SK-N-SH (cell line): ENCODE data around the gene ZNF444. TPM values are rescaled to one million over a fixed set of nuclear protein-coding genes. Genes with fewer than 3 reads are reported as not detected.

ENCODE experiments used
- CTCF ChIA-PET: fragments of 300-600, 350-600 bp; formaldehyde crosslinking; extraction: SDS; loops from one replicate; lab custom pipeline; 2021; lab: Yijun Ruan, JAX
- POLR2A ChIA-PET: fragments of 350-600 bp; sonication (Branson Sonifier 250); formaldehyde crosslinking; extraction: SDS; loops from one replicate; lab custom pipeline; 2020; ENCODE audit warnings: antibody characterized with exemption, inconsistent platforms; lab: Yijun Ruan, JAX
- DNase-seq: peaks from one replicate; pipeline ENCODE4 v3.0.0; 2012
- H2AFZ ChIP-seq: fragments of 200-600 bp; sonication (generic); 2 replicates; pipeline ENCODE4 v1.8.1; 2016; ENCODE audit warnings: antibody characterized with exemption, mild to moderate bottlenecking, low read depth
- H3F3A ChIP-seq: fragments of 200-600 bp; sonication (generic); replicated peaks from 2 replicates; pipeline ENCODE3; 2016; ENCODE audit warnings: antibody characterized with exemption, mild to moderate bottlenecking; ENCODE audit not compliant: insufficient read depth
- H3K27ac ChIP-seq, 2 experiments: fragments of 200-500 bp in 1 of 2; fragments of 200-600 bp in 1 of 2; sonication (Bioruptor generic) in 1 of 2; sonication (generic), shearing (Covaris generic) in 1 of 2; 2 replicates each; pipeline versions ENCODE4 v1.5.1 to v1.6.1; 2014 to 2016; ENCODE audit warnings: low read depth in 2 of 2, inconsistent platforms in 1 of 2, low read length in 1 of 2, mild to moderate bottlenecking in 1 of 2, mixed read lengths in 1 of 2
- H3K27me3 ChIP-seq: fragments of 200-600 bp; sonication (generic), shearing (Covaris generic); 2 replicates; pipeline ENCODE4 v1.6.1; 2016; ENCODE audit warnings: mixed run types; ENCODE audit not compliant: insufficient read depth
- H3K36me3 ChIP-seq, 2 experiments: fragments of 200-500 bp in 1 of 2; fragments of 200-600 bp in 1 of 2; sonication (Bioruptor generic) in 1 of 2; sonication (generic) in 1 of 2; replicated peaks in 1 of 2; 2 replicates each; pipeline versions ENCODE3 to v1.5.1; 2014 to 2016; ENCODE audit warnings: low read length in 1 of 2, mild to moderate bottlenecking in 1 of 2; ENCODE audit not compliant: insufficient read depth in 2 of 2, control insufficient read depth in 1 of 2
- H3K4me1 ChIP-seq, 2 experiments: fragments of 200-500 bp in 1 of 2; fragments of 200-600 bp in 1 of 2; sonication (Bioruptor generic) in 1 of 2; sonication (generic), shearing (Covaris generic) in 1 of 2; 2 replicates each; pipeline versions ENCODE4 v1.5.1 to v1.6.1; 2014 to 2016; ENCODE audit warnings: low read depth in 1 of 2, low read length in 1 of 2, mixed run types in 1 of 2; ENCODE audit not compliant: insufficient read depth in 2 of 2, control insufficient read depth in 1 of 2
- H3K4me2 ChIP-seq: fragments of 200-600 bp; sonication (generic), shearing (Covaris generic); 2 replicates; pipeline ENCODE4 v1.6.1; 2017; ENCODE audit warnings: mixed run types
- H3K4me3 ChIP-seq, 2 experiments: fragments of 200-500 bp in 1 of 2; fragments of 200-600 bp in 1 of 2; sonication (Bioruptor generic) in 1 of 2; sonication (generic), shearing (Covaris generic) in 1 of 2; 2 replicates each; pipeline versions ENCODE4 v1.5.1 to v1.8.1; 2014 to 2016; ENCODE audit warnings: low read depth in 2 of 2, inconsistent platforms in 1 of 2, low read length in 1 of 2, mild to moderate bottlenecking in 1 of 2, mixed read lengths in 1 of 2, moderate library complexity in 1 of 2
- H3K79me2 ChIP-seq: fragments of 200-600 bp; sonication (generic); 2 replicates; pipeline ENCODE4 v1.8.1; 2017; ENCODE audit warnings: mild to moderate bottlenecking; ENCODE audit not compliant: insufficient read depth
- H3K9ac ChIP-seq: fragments of 200-600 bp; sonication (generic); 2 replicates; pipeline ENCODE4 v1.6.1; 2017; ENCODE audit warnings: mixed run types
- H3K9me2 ChIP-seq: fragments of 200-600 bp; sonication (generic); 2 replicates; pipeline ENCODE4 v1.6.1; 2017; ENCODE audit warnings: mixed run types
- H3K9me3 ChIP-seq: fragments of 200-600 bp; sonication (generic); 2 replicates; pipeline ENCODE4 v1.6.1; 2017; ENCODE audit warnings: mixed run types, mild to moderate bottlenecking, moderate library complexity
- H4K20me1 ChIP-seq: fragments of 200-600 bp; sonication (generic); 2 replicates; pipeline ENCODE4 v1.6.1; 2017; ENCODE audit warnings: mild to moderate bottlenecking, mixed run types; ENCODE audit not compliant: insufficient read depth
- CHD2 ChIP-seq: fragments of 150-350 bp; IDR thresholded peaks from 2 replicates; pipeline ENCODE4 v1.6.1; 2018; ENCODE audit warnings: low read length; ENCODE audit not compliant: partially characterized antibody
- CTCF ChIP-seq: fragments of 200-600 bp; sonication (generic); IDR thresholded peaks from 2 replicates; pipeline ENCODE4 v1.6.1; 2017; ENCODE audit warnings: antibody characterized with exemption, mild to moderate bottlenecking, moderate library complexity
- ELF1 ChIP-seq: IDR thresholded peaks from 2 replicates; pipeline ENCODE4 v1.4.0; 2012
- EZH2phosphoT487 ChIP-seq: fragments of 200-600 bp; sonication (generic); IDR thresholded peaks from 2 replicates; pipeline ENCODE4 v1.6.1; 2017; ENCODE audit warnings: low read depth, mixed run types, mild to moderate bottlenecking, antibody characterized with exemption, moderate library complexity, borderline replicate concordance
- FOSL2 ChIP-seq: IDR thresholded peaks from 2 replicates; pipeline ENCODE4 v1.4.0; 2012; ENCODE audit warnings: low read depth, mild to moderate bottlenecking, moderate library complexity, borderline replicate concordance
- FOXJ3 ChIP-seq: sonication (generic); formaldehyde crosslinking; IDR thresholded peaks from 2 replicates; pipeline ENCODE4 v1.5.1; 2020; ENCODE audit warnings: mild to moderate bottlenecking, missing genetic modification reagents
- GATA2 ChIP-seq: sonication (generic); formaldehyde crosslinking; IDR thresholded peaks from 2 replicates; pipeline ENCODE4 v1.5.0; 2020; ENCODE audit warnings: mild to moderate bottlenecking, missing genetic modification reagents
- JUND ChIP-seq: IDR thresholded peaks from 2 replicates; pipeline ENCODE4 v1.4.0; 2012
- MEF2A ChIP-seq: IDR thresholded peaks from 2 replicates; pipeline ENCODE4 v1.4.0; 2012; ENCODE audit warnings: low read depth, borderline replicate concordance
- MXI1 ChIP-seq: IDR thresholded peaks from 2 replicates; pipeline ENCODE4 v1.6.1; 2012; ENCODE audit warnings: mild to moderate bottlenecking, low read depth, low read length, improper control_type of control experiment
- NFIC ChIP-seq: IDR thresholded peaks from 2 replicates; pipeline ENCODE4 v1.4.0; 2012; ENCODE audit warnings: borderline replicate concordance
- NRF1 ChIP-seq: IDR thresholded peaks from 2 replicates; pipeline ENCODE4 v1.6.1; 2012; ENCODE audit warnings: low read depth, mild to moderate bottlenecking, low read length
- POLR2AphosphoS5 ChIP-seq: IDR thresholded peaks from 2 replicates; pipeline ENCODE4 v1.6.1; 2012; ENCODE audit warnings: low read depth, low read length
- RAD21 ChIP-seq: IDR thresholded peaks from 2 replicates; pipeline ENCODE4 v1.6.1; 2012; ENCODE audit warnings: mild to moderate bottlenecking, low read length
- RXRA ChIP-seq: IDR thresholded peaks from 2 replicates; pipeline ENCODE4 v1.4.0; 2012; ENCODE audit warnings: low read depth, mild to moderate bottlenecking, borderline replicate concordance
- SMC3 ChIP-seq: IDR thresholded peaks from 2 replicates; pipeline ENCODE4 v1.6.1; 2012; ENCODE audit warnings: low read depth, low read length, improper control_type of control experiment
- TAF1 ChIP-seq: IDR thresholded peaks from 2 replicates; pipeline ENCODE4 v1.6.1; 2012; ENCODE audit warnings: low read depth, mild to moderate bottlenecking, low read length, moderate library complexity, borderline replicate concordance
- TCF12 ChIP-seq: IDR thresholded peaks from 2 replicates; pipeline ENCODE4 v1.4.0; 2012
- TEAD4 ChIP-seq: IDR thresholded peaks from 2 replicates; pipeline ENCODE4 v1.4.0; 2012; ENCODE audit warnings: mild to moderate bottlenecking, borderline replicate concordance; ENCODE audit not compliant: insufficient read depth
- USF1 ChIP-seq: IDR thresholded peaks from 2 replicates; pipeline ENCODE4 v1.4.0; 2012; ENCODE audit warnings: low read depth, borderline replicate concordance
- YY1 ChIP-seq: IDR thresholded peaks from 2 replicates; pipeline ENCODE4 v1.4.0; 2012; ENCODE audit warnings: low read depth, mild to moderate bottlenecking
- WGBS: methylation state at CpG from one replicate; pipeline ENCODE4 v1.1.6; 2017; ENCODE audit warnings: low lambda C conversion rate; 5-methylcytosine and 5-hydroxymethylcytosine counted together
- polyA plus RNA-seq, 3 experiments: library from polyadenylated mRNA; depleted of rRNA; stranded (reverse); fragments of >200 nt; gene quantifications; 2 replicates each; pipeline ENCODE4 v1.2.3, GENCODE V29; 2012

ZNF444 gene
- polyA plus RNA-seq, 1 of the 3 experiments (the other 2 are of a cell fraction) = 23.2 TPM

GRCh38 chr19:56115490-56115889 lies 25.6 kb upstream of the ZNF444 start:
- CTCF ChIA-PET = no interaction called here
- H3K4me3 ChIP-seq = no peak overlapping the region
- H3K4me1 ChIP-seq = peaks cover 4 to 46% of the 10 kb centered on the region in 2 experiments; a peak in 1 of 4 replicates
- no peak for DNase-seq
- no peak overlapping the region for H3K4me2 ChIP-seq
- H3K36me3 ChIP-seq = peaks cover 0 to 12% of the 10 kb centered on the region in 2 experiments
- H3K27me3 ChIP-seq = no peaks in the 10 kb centered on the region
- no peak overlapping the region for H2AFZ ChIP-seq
- no peak overlapping the region for H3K9ac ChIP-seq
- no peaks in the 10 kb centered on the region for H3K9me2 ChIP-seq
- no peak for TF ChIP-seq MXI1
- no peak for TF ChIP-seq RXRA
- TF ChIP-seq TAF1 = no peak
- TF ChIP-seq CTCF = no peak
- TF ChIP-seq FOSL2 = no peak
- no peak for TF ChIP-seq CHD2
- no peak for TF ChIP-seq RAD21
- no peak for TF ChIP-seq POLR2AphosphoS5
- no peak for TF ChIP-seq NFIC
- no peak for TF ChIP-seq EZH2phosphoT487
- TF ChIP-seq GATA2 (CRISPR knock-in tag) = no peak
- no peak for TF ChIP-seq TCF12
- TF ChIP-seq, all 33 proteins: peak for 0
- Histone ChIP-seq H3K9me3 (no peaks in the 10 kb centered on the region), H3K79me2 (peaks cover 95% of the 10 kb centered on the region), H4K20me1 (peaks cover 95% of the 10 kb centered on the region), H3K27ac (no peak overlapping the region), H3F3A (no peaks in the 10 kb centered on the region)
- POLR2A ChIA-PET = no interaction called here
- 97% methylated on average over 21 of the region's 21 CpGs for WGBS

- H3K9me2 ChIP-seq = no peaks in the 10 kb centered on the region
- H3K4me3 ChIP-seq = no peak overlapping the region
- ChIA-PET POLR2A (no interaction called here), CTCF (interaction anchor here (0.8 kb wide), 1 partner anchor 55 kb away, joined by 3 read pairs; no protein-coding TSS in a partner anchor)
- 94% methylated on average over 6 of the region's 6 CpGs for WGBS
- H3K9me3 ChIP-seq = no peaks in the 10 kb centered on the region
- H2AFZ ChIP-seq = no peak overlapping the region
- no peaks in the 10 kb centered on the region for H3K27me3 ChIP-seq
- H3K79me2 ChIP-seq = peaks cover 85% of the 10 kb centered on the region
- no peak for DNase-seq
- no peak overlapping the region for H3K4me2 ChIP-seq
- H3K4me1 ChIP-seq = peaks cover 4 to 35% of the 10 kb centered on the region in 2 experiments; a peak in 1 of 4 replicates
- peaks cover 84% of the 10 kb centered on the region for H4K20me1 ChIP-seq
- no peak overlapping the region for H3K9ac ChIP-seq
- H3F3A ChIP-seq = no peaks in the 10 kb centered on the region
- H3K36me3 ChIP-seq = peaks cover 0 to 12% of the 10 kb centered on the region in 2 experiments
- no peak overlapping the region for H3K27ac ChIP-seq
- TF ChIP-seq NRF1 = no peak
- TF ChIP-seq FOXJ3 (CRISPR knock-in tag) = no peak
- TF ChIP-seq RXRA = no peak
- no peak for TF ChIP-seq MEF2A
- TF ChIP-seq USF1 = no peak
- TF ChIP-seq ELF1 = no peak
- no peak for TF ChIP-seq SMC3
- no peak for TF ChIP-seq YY1
- no peak for TF ChIP-seq JUND
- no peak for TF ChIP-seq TEAD4
- no peak for TF ChIP-seq TAF1
- TF ChIP-seq EZH2phosphoT487 = no peak
These were observed 24.5 kb upstream of the ZNF444 start for GRCh38 chr19:56116606-56117005.
